HG02763 (cell line): Measurements from ENCODE around the gene RHBDD2.

Experiments used
- ATAC-seq: cut with Tn5 transposase; IDR thresholded peaks from one replicate; pipeline ENCODE4 v1.9.1; 2021; ENCODE audit warnings: mild to moderate bottlenecking, moderate library complexity; ENCODE audit not compliant: unreplicated experiment

Gene RHBDD2

DNA sequence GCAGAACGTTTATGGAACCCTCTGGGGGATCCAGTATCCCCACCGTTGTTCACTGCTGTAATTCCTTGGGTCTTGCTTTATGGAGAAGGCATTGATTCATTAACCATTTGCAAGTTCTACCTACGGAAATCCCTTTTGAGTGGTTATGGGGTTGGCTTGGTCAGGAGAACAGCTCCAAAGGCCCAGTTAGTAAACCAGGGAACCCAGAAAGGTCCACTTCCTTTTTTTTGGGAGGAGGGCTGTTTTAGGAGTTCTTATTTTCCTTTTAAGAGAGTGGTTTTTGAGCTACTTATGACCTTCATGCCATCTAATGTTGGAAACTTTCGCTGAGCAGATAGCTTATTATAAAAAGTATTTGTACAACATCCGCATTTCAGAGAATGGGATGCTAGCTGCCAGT lies 37.4 kb downstream of the RHBDD2 start:
- no peak for ATAC-seq

DNA sequence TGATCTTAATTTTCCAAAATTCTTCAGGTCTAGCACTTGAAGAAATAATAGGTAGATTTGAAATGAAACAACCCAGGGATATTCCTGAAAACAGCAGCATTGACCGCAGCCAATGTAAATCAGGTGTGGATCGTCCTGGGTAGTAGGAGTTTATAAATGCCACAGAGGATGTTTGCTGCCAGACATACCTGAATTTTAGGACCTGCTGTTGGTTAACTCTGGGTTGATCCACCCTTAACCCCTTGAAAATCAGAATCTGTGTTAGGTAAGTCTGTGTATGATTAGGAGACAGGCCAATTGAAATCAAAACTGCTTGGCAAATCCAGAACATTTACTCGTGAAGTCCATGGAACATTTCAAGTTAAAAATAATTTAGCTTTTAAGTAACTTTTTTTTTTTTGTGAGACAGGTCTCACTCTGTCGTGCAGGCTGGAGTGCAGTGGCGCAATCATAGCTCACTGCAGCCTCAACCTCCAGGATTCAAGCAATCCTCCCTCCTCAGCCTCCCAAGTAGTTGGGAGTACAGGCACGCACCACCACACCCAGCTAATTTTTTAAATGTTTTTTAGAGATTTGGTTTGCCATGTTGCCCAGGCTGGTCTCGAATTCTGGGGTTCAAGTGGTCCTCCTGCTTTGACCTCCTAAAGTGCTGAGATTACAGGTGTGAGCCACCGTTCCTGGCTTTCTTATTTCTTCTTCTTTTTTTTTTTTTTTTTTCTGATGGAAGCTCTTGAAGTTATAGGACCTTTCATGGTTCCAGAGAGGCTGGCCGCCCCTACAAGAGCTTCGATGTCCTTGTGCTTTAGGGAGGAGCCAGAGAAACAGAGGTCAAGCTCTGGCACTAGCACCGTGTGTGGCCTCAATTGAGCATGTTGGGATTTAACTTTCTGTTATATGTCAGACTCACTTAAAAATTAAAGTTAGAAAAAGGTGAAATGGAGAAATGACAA lies 38.1 kb downstream of the RHBDD2 start:
- no peak for ATAC-seq

DNA sequence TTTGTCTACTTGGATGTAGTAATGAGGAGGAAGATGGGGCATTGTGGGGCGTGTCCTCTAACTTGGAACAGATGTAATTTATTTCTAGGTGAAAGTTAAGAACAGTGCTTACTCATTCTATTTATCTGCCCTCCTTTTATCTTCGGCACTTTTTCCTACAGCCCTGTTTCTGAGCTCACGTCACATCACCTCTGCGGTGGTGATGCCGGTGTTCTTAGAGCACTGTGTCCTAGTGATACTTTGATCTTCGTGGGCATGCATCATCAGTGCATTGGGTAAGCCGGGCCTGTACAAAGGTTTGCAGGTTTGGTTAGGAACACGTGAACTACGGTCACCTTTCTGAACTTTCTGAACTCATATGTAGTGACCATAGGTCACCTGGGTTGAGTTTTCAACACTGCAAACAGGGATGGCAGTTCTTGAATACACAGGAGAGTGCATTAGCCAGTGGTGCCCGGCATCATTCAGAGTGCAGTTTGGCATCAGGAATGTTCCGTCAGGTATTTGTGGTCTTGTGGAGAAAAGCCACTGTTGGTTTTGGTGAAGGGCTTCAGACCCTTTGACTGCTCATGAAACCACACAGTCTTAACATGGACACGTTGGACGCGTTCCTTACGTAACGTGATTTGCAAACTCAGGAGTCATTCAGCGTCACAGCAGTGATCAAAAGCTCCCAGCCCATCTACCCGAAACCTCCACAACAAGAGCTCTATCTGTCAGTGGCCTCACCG lies 41.8 kb downstream of the RHBDD2 start:
- no peak for ATAC-seq

DNA sequence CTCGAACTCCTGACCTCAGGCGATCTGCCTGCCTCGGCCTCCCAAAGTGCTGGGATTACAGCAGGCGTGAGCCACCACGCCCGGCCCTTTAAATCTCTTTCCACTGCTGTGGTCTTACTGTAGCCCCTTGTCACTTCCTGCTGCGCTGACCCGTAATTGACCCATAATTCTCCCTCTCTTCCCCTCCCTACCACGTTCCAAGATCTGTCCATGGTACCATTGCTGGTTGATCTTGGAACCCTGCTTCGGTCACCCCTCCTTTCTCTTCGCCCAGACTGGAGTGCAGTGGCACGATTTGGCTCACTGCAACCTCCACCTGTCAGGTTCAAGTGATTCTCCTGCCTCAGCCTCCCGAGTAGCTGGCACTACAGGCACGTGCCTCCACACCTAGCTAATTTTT lies 42.6 kb downstream of the RHBDD2 start:
- no peak for ATAC-seq

DNA sequence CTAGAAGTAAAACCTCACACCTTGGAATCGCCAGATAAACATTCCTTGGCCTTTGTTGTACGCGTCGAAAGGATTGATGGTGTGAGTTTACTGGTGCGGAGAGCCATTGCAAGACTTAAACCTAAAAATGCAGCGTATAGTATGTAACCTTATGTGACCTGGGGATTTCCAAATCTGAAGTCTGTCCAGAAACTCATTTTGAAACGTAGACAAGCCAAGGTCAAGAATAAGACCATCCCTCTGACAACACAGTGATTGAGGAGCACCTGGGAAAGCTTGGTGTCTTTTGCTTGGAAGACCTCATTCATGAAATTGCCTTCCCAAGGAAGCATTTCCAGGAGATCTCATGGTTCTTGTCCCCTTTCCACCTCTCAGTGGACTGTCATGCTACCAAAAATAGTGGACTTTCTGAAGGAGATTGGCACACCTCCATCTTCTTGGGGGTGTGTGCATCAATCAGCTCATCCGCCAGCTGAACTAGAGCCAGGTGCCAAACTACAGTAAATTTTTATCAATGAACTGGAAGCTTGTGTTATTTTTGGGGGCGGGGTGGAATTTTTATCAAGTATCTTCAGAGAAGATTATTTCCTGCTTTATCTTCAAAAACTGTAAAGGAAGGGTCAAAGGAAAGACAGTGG lies 44.3 kb downstream of the RHBDD2 start:
- ATAC-seq: no peak

DNA sequence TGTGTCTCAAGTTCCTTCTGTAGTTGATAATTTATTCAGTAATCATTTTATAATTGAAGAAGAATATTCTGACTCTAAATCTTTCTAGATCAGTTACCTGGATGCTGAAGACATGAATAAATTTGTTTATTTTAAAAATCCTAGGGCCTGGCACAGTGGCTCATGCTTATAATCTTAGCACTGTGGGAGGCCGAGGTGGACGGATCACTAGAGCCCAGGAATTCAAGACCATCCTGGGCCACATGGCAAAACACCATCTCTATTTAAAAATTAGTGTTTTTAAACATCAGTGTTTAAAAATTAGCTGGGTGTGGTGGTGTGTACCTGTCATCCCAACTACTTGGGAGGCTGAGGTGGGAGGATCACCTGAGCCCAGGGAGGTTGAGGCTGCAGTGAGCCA lies 45.4 kb downstream of the RHBDD2 start:
- no peak for ATAC-seq

DNA sequence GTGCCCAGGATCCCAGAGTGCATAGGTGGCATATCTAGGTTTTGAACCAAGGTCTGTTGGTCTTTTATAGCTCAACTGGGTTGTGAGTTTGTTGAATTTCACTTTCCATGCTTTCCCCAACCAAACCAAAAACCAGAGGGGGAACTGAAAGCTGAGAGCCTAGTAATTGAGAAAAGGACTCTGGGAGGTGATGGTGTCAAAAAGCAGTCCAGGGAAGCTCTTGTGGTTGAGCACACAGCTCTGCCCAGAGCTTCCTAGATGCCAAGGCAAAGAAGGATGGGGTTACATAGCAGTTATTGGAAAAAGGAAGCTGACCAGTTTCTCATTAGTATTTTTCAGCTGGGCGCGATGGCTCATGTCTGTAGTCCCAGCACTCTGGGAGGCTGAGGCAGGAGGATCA lies 46.1 kb downstream of the RHBDD2 start:
- no peak for ATAC-seq

DNA sequence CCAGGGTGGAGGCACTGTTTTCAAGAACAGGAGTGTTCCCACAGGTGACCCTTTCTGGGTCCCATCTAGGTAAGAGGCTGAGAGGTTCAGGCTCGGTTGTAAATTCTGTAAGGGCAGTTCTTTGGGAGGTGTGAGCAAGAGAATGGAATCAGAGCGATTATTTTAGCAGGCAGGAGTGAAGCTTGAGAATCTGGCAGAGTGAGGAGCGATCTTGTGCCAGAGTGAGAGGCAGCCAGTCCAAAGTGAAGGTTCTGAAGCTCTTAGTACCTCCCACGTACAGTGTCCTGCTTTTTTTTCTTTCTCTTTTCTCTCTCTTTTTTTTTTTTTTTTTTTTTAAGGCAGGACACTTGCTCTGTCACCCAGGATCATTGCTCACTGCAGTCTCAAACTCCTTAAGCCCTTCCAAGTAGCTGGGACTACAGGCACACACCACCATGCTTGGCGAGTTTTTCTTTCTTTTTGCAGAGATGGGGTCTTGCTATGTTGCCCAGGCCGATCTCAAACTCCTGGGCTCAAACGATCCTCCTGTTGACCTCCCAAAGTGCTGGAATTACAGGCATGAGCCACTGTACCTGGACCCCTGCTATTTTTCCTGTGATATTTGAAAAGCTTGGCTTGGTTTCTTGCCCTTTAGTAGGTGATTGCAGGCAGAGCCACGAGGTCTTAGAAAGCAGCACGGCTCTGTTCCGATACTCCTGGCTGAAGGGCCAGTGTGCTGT lies 47.0 kb downstream of the RHBDD2 start:
- no peak for ATAC-seq

DNA sequence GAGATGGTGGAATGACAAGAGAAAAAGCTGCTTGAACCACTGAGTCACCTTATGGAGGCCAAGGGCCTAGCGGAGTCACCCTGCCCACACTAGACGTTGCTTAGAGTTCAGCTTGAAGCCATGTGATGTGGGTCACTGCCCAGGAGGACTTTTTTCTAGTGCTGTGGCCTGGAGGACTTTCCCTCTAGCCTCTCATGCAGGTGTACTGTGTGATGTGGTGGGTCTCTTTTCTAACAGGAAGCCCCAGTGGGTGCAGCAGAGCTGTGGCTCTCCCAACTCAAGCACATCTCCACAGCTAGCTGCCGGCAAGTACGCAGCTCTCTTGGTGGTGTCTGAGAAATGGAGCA lies 49.7 kb downstream of the RHBDD2 start:
- ATAC-seq: no peak

DNA sequence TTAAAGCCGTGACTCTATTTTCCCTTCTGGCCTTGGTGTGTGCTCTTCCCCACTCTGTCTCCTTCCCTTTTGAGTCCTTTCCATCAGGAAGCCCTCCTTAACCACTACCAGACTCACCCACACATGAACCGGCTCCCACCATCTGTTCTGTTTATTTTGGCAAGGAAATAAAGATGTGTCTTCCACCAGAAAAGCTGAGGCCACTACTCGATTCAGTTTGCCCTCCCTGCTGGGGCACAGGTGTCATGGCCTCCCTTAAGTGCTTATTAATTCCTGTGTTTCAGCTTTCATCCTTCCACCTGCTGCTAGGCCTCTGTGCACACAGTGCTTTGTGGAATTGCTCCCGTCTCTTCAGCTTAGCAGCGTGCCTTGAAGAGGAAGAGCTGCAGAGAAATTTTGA lies 52.8 kb downstream of the RHBDD2 start:
- no peak for ATAC-seq

DNA sequence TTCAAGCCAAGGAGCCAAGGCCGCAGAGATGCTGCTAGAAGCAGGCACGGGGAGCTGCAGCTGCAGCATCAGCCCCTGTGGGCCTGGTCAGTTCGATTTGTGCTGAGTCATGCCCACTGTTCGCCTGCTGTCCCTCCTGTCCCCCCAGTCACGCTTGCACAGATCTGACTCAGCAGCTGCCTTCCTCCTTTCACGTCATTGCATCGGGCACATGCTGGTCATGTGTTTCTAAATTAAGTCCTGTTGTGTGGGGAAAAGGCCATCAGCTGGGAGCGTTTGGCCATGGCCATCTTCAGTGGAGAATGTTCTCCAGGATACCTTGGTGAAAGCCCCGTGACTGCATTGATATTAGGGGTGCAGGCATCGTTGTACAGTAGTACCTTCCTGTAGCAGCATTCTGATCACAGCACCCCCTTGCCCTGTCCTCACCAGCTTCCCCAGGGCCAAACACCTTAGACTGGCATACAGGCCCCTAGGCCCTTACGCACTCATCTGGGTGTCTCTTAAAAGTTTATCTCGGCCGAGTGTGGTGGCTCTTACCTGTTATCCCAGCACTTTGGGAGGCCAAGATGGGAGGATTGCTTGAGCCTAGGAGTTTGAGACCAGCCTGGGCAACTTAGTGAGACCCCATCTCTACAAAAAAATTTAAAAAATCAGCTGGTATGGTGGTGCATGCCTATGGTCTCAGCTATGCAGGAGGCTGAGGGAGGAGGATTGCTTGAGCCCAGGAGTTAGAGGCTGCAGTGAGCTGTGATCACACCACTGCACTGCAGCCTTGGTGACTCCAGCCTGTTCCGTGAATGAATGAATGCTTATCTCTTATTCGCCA lies 59.3 kb downstream of the RHBDD2 start:
- ATAC-seq: no peak
